Nephron (organoid): ENCODE data around the gene ASB6.

Source experiments
- H3K27ac Mint-ChIP-seq, 3 experiments: 2 replicates each; pipeline ENCODE4 v1.8.0; 2020; ENCODE audit warnings: mixed read lengths in 3 of 3, mild to moderate bottlenecking in 2 of 3, moderate library complexity in 1 of 3
- H3K27me3 Mint-ChIP-seq: 2 replicates; pipeline ENCODE4 v1.8.0; 2021; ENCODE audit warnings: low read depth, mild to moderate bottlenecking, moderate library complexity, mixed read lengths
- H3K36me3 Mint-ChIP-seq: 2 replicates; pipeline ENCODE4 v1.8.0; 2020; ENCODE audit warnings: low read depth, mixed read lengths
- H3K4me1 Mint-ChIP-seq: 2 replicates; pipeline ENCODE4 v1.8.0; 2020; ENCODE audit warnings: mixed read lengths
- H3K4me3 Mint-ChIP-seq, 3 experiments: 2 replicates each; pipeline ENCODE4 v1.8.0; 2020; ENCODE audit warnings: mild to moderate bottlenecking in 3 of 3, mixed read lengths in 3 of 3, moderate library complexity in 2 of 3
- H3K9me3 Mint-ChIP-seq: 2 replicates; pipeline ENCODE4 v1.8.0; 2020; ENCODE audit warnings: mixed read lengths
- CTCF ChIP-seq, 3 experiments: fragments of 200-600 bp; sonication (generic); IDR thresholded peaks; one replicate each; pipeline ENCODE4 v1.5.0; 2021; ENCODE audit warnings: antibody characterized with exemption in 3 of 3; ENCODE audit not compliant: unreplicated experiment in 3 of 3

The ASB6 gene

GRCh38 chr9:129630967-129631673 is 10.8 kb downstream of the ASB6 start:
- H3K9me3 Mint-ChIP-seq = no peaks in the 10 kb centered on the region
- TF ChIP-seq CTCF (IDR thresholded peaks at IDR 0.05; ENCODE audit: unreplicated experiment in 3 of 3) = no peak
- no peaks in the 10 kb centered on the region for H3K27me3 Mint-ChIP-seq
- peaks cover 26% of the 10 kb centered on the region for H3K36me3 Mint-ChIP-seq
- H3K4me3 Mint-ChIP-seq = peak overlapping the region in 2 of 3 experiments; percentile 22 to 23
- H3K27ac Mint-ChIP-seq = peak overlapping the region; percentile 11 to 62 (median 60)
- peaks cover 47% of the 10 kb centered on the region for H3K4me1 Mint-ChIP-seq

GRCh38 chr9:129629251-129629820 is 12.6 kb downstream of the ASB6 start:
- Mint-ChIP-seq H3K36me3 (peaks cover 14% of the 10 kb centered on the region), H3K4me1 (peaks cover 48% of the 10 kb centered on the region), H3K27me3 (no peaks in the 10 kb centered on the region), H3K9me3 (no peaks in the 10 kb centered on the region), H3K27ac (peak overlapping the region; percentile 55 to 82 (median 78)), H3K4me3 (peak overlapping the region; percentile 79 to 87 (median 86))
- no peak for TF ChIP-seq CTCF (IDR thresholded peaks at IDR 0.05; ENCODE audit: unreplicated experiment in 3 of 3)

GRCh38 chr9:129628709-129629108 is 13.2 kb downstream of the ASB6 start:
- H3K27me3 Mint-ChIP-seq = no peaks in the 10 kb centered on the region
- H3K9me3 Mint-ChIP-seq = no peaks in the 10 kb centered on the region
- TF ChIP-seq CTCF (IDR thresholded peaks at IDR 0.05; ENCODE audit: unreplicated experiment in 3 of 3) = no peak
- peak overlapping the region; percentile 55 to 82 (median 78) for H3K27ac Mint-ChIP-seq
- peak overlapping the region; percentile 79 to 87 (median 86) for H3K4me3 Mint-ChIP-seq
- peaks cover 10% of the 10 kb centered on the region for H3K36me3 Mint-ChIP-seq
- peaks cover 51% of the 10 kb centered on the region for H3K4me1 Mint-ChIP-seq

DNA sequence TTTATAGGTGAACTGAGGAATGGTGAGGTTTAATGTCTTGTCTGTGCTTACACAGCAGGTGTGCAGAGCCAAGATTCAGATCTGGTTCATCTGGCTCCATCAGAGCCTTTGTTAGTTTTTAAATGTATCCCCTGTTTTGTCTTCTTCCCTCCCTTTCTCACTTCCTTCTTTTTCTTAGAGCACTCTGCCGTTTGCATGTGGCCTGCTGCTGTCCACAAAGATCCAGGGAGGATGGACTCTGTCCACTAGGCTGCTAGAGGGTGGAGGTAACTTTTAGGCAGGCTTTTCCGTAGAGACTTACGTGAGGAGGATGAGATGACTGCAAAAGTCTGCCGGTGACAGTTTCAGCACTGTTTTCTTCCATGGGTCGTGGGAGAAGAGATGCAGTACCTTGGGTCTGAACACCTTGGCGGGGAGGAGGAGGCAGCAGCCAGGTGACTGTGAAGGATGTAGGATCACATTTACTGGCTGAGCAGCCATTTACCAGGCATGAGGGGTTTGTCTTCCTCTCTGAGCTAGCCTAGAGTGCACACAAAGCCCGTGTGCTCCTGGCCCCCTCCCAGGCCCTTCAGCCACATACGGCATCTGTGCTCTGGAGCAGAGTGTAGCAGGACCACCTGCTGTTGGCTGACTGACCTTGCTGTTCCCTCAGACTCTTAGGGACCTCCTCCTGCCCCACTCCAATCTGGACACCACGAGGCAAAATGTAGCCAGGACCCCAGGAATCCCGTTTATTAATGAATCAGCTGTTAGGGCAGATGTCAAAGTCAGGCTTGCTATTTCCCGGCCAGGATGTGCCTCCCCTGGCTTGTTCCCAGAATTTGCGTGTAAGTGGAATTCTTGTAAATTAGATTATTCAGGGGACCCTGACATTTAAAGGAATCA is 14.2 kb downstream of the ASB6 start:
- H3K27me3 Mint-ChIP-seq = no peaks in the 10 kb centered on the region
- peak overlapping the region; percentile 79 to 87 (median 86) for H3K4me3 Mint-ChIP-seq
- peaks cover 54% of the 10 kb centered on the region for H3K4me1 Mint-ChIP-seq
- H3K27ac Mint-ChIP-seq = peak overlapping the region; percentile 78 to 85 (median 82)
- peaks cover 10% of the 10 kb centered on the region for H3K36me3 Mint-ChIP-seq
- H3K9me3 Mint-ChIP-seq = no peaks in the 10 kb centered on the region
- TF ChIP-seq CTCF (IDR thresholded peaks at IDR 0.05; ENCODE audit: unreplicated experiment in 3 of 3) = no peak

DNA sequence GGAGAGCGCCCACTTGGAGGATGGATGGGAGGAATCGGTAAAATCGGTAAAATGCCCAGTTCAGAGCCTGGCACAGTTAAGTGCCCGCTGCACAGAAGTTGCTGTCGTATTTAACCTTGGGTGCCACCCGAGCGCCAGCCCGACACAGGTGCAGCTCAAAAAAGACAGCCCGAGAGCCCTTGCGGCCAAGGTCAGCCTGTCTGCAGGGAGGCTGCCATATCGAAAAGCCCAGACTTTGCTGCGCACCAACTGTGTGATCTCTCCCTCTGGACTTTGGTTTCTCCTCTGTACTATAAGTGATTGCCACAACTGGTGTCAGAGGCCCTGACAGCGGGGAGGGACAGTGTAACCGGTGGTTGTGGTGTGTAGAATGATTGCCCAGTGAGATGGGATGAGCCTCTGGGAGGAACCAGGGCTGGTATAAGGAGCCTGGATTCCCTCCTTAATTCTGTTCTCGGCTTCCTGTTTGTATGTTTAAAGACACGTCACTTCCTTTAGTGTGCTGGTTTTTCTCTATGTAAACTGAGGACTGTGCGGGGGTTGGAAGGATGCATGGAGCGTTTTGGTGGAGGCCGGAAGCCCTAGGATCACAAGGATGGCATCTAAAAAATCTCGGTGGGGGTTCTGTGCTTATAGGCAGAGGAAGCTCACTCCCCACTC is 15.2 kb downstream of the ASB6 start:
- Mint-ChIP-seq H3K27me3 (no peaks in the 10 kb centered on the region), H3K36me3 (peaks cover 5% of the 10 kb centered on the region), H3K27ac (peak overlapping the region; percentile 82 to 92 (median 85)), H3K4me1 (peaks cover 52% of the 10 kb centered on the region), H3K9me3 (no peaks in the 10 kb centered on the region), H3K4me3 (peak overlapping the region; percentile 79 to 87 (median 86))
- no peak for TF ChIP-seq CTCF (IDR thresholded peaks at IDR 0.05; ENCODE audit: unreplicated experiment in 3 of 3)
